Testis (tissue), 3 donors: Measurements from ENCODE around the gene GPR153. TPM values are rescaled to one million over a fixed set of nuclear protein-coding genes. Genes with fewer than 3 reads are reported as not detected.
A peak's percentile ranks its signal among the peaks of the same experiment; 100 is the strongest.

ENCODE experiments used
- DNase-seq: peaks from one replicate; pipeline ENCODE4 v3.0.0-alpha.2; 2019
- H3K27ac ChIP-seq, 2 donors: fragments of 200-600 bp; sonication (generic); one replicate each; pipeline ENCODE4 v1.5.1; 2019
- H3K27me3 ChIP-seq: fragments of 200-600 bp; sonication (generic); one replicate; pipeline ENCODE4 v1.5.1; 2019
- H3K36me3 ChIP-seq: fragments of 200-600 bp; sonication (generic); one replicate; pipeline ENCODE4 v1.5.1; 2017; ENCODE audit warnings: low read depth; ENCODE audit errors: missing control alignments
- H3K4me1 ChIP-seq: fragments of 200-600 bp; sonication (generic); one replicate; pipeline ENCODE4 v1.5.1; 2019
- H3K4me3 ChIP-seq, 2 donors: fragments of 200-600 bp; sonication (generic); one replicate each; pipeline ENCODE4 v1.5.1; 2017 to 2019
- H3K9me3 ChIP-seq: fragments of 200-600 bp; sonication (generic); one replicate; pipeline ENCODE4 v1.5.1; 2017
- POLR2A ChIP-seq: fragments of 450-650 bp; IDR thresholded peaks from one replicate; pipeline ENCODE4 v1.6.1; 2017; ENCODE audit warnings: antibody characterized with exemption, mild to moderate bottlenecking, moderate library complexity
- WGBS, 2 donors: methylation state at CpG; one replicate each; pipeline ENCODE4 v1.1.5; 2018; 5-methylcytosine and 5-hydroxymethylcytosine counted together
- intact Hi-C: fragments of 100-400 bp; cut with DNase I; formaldehyde crosslinking; loops from one replicate; pipeline ENCODE4 v1.15.1; 2023; ENCODE audit warnings: low total_unique reads
- polyA plus RNA-seq: library from polyadenylated mRNA; stranded (reverse); fragments of 350-450 nt; fragmentation: Illumina TruSeq; extraction: RNeasy Lipid Tissue Mini Kit (QIAGEN cat#74804); gene quantifications from one replicate; pipeline ENCODE4 v1.2.3, GENCODE V29; 2014; ENCODE audit warnings: low read depth, low replicate concordance; ENCODE audit not compliant: insufficient read depth
- total RNA-seq, 2 donors: library from RNA; depleted of rRNA; stranded (reverse); fragments of >200 nt; gene quantifications; one replicate each; pipeline ENCODE4 v1.2.3, GENCODE V29; 2016
- TF ChIP-seq, protein P1 (sequence below), 3 experiments: fragments of 450-650 bp in 2 of 3; fragments of 200-600 bp in 1 of 3; sonication (generic) in 1 of 3; IDR thresholded peaks; one replicate each; pipeline ENCODE4 v1.5.1; 2016 to 2019; ENCODE audit warnings: antibody characterized with exemption in 3 of 3, mild to moderate bottlenecking in 2 of 3, moderate library complexity in 1 of 3

The GPR153 gene
- total and polyA plus RNA-seq, 3 donors from 2014 or later: 5.7 to 6.3 (median 5.8) TPM

GRCh38 chr1:6294890-6295556 lies 34.1 kb upstream of the GPR153 start:
- H3K9me3 ChIP-seq: no peaks in the 10 kb centered on the region
- H3K4me3 ChIP-seq: no peak overlapping the region
- DNase-seq: peak; percentile 69
- no peaks in the 10 kb centered on the region for H3K27me3 ChIP-seq
- no peaks in the 10 kb centered on the region for H3K36me3 ChIP-seq
- H3K27ac ChIP-seq: no peak overlapping the region
- no peak for TF ChIP-seq POLR2A
- TF ChIP-seq, protein P1, sequence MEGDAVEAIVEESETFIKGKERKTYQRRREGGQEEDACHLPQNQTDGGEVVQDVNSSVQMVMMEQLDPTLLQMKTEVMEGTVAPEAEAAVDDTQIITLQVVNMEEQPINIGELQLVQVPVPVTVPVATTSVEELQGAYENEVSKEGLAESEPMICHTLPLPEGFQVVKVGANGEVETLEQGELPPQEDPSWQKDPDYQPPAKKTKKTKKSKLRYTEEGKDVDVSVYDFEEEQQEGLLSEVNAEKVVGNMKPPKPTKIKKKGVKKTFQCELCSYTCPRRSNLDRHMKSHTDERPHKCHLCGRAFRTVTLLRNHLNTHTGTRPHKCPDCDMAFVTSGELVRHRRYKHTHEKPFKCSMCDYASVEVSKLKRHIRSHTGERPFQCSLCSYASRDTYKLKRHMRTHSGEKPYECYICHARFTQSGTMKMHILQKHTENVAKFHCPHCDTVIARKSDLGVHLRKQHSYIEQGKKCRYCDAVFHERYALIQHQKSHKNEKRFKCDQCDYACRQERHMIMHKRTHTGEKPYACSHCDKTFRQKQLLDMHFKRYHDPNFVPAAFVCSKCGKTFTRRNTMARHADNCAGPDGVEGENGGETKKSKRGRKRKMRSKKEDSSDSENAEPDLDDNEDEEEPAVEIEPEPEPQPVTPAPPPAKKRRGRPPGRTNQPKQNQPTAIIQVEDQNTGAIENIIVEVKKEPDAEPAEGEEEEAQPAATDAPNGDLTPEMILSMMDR (IDR thresholded peaks at IDR 0.05): no peak
- intact Hi-C loops: no loop called here
- WGBS, 2 donors: 73 to 80% methylated on average over 19 to 23 of the region's 23 CpGs
- no peaks in the 10 kb centered on the region for H3K4me1 ChIP-seq

DNA sequence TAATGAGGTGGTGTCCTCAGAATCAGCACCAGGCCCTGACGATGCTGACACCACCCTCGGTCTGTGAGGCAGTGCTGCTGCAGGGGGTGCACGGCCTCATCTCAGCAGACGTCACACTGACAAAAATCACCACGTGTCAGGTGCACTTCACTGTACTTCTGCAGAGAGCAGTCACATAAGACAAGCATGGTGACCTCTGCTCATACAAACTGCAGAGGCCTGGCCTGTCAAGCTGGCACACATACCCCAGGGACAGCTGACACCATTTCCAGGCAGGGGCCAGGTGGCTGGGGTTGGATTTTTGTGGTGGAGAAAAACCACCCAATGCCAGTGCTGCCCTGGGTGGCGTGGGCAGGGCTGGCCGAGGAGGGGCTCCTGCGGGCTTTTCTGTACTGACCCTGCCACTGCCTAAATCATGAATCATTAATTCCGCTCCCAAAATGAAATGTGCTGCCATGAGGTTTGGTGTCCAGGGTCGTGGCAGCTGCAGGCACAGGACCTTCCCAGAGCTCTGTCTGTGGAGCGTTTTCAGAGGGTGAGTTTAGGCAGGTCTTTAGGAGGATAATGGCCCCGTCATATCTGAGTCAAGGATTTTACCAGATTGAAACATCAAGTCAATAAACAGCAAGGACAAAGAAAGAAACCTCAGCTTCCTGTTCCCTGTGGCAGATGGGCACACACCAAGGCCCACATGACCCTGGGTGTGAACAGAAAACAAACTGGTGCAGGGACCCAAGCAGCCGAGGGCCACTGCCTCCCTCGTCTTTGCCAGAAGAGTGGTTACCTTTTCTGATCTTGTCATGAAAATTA lies 33.4 kb upstream of the GPR153 start:
- WGBS, 2 donors: 82 to 94% methylated on average over 7 to 14 of the region's 14 CpGs
- TF ChIP-seq, protein P1 (IDR thresholded peaks at IDR 0.05): no peak
- no peak for TF ChIP-seq POLR2A
- no peak overlapping the region for H3K27ac ChIP-seq
- DNase-seq: no peak
- no peaks in the 10 kb centered on the region for H3K27me3 ChIP-seq
- H3K4me1 ChIP-seq: no peaks in the 10 kb centered on the region
- no peak overlapping the region for H3K4me3 ChIP-seq
- intact Hi-C loops: no loop called here
- no peaks in the 10 kb centered on the region for H3K36me3 ChIP-seq
- H3K9me3 ChIP-seq: no peaks in the 10 kb centered on the region

DNA sequence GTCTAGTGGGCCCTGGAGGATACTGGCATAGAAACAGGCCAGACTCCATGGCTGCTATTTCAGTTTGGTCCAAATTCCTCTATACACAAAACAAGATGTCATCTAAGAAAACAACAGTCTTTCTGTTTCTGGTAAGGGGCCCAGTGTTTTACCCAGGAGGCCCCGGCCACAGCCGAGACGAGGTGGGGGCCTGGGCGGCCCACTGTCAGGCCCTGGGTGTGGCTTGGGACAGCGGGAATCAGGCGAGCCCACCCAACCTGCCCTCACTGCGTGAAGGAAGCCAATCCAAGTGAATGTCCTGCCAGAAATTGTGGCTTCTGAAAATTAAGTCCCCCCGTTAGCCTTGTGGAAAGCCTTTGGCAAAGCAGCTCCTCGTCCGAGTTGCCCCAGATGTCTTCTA lies 31.2 kb upstream of the GPR153 start:
- 74 to 76% methylated on average over 10 of the region's 10 CpGs for WGBS, 2 donors
- no peak for DNase-seq
- TF ChIP-seq, protein P1 (IDR thresholded peaks at IDR 0.05): no peak

DNA sequence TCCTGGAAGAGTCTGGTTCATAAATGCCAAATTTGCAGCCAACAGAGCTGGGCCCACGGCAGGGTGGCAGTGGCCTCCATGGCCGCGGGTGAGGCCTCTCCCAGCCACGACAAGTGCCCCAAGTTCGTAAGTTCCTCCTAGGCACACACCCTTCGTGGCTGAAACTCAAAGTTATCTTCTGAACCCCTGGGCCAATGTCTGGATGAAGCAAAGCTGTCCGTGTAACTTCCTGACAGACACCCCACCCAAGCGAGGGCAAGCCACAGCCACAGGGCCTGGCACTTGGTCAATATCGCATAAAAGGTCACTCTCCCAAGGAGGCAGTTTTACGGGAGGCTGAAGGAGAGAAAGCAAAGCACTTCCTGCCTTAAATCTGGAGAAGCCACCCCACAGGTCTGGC lies 27.8 kb upstream of the GPR153 start:
- no peak for DNase-seq
- Histone ChIP-seq H3K4me3 (no peak overlapping the region), H3K36me3 (no peaks in the 10 kb centered on the region), H3K4me1 (peaks cover 9% of the 10 kb centered on the region), H3K27ac (no peak overlapping the region), H3K9me3 (no peaks in the 10 kb centered on the region), H3K27me3 (no peaks in the 10 kb centered on the region)
- TF ChIP-seq, protein P1 (IDR thresholded peaks at IDR 0.05): no peak
- no peak for TF ChIP-seq POLR2A
- intact Hi-C loops: no loop called here
- 91 to 92% methylated on average over 10 of the region's 10 CpGs for WGBS, 2 donors

More for the DNA sequence above, 31.2 kb upstream of the GPR153 start:
- no peaks in the 10 kb centered on the region for H3K36me3 ChIP-seq
- no peak overlapping the region for H3K27ac ChIP-seq
- no peaks in the 10 kb centered on the region for H3K9me3 ChIP-seq
- peaks cover 9% of the 10 kb centered on the region for H3K4me1 ChIP-seq
- intact Hi-C loops: no loop called here
- no peak overlapping the region for H3K4me3 ChIP-seq
- no peaks in the 10 kb centered on the region for H3K27me3 ChIP-seq
